ENCODE results near the gene CSPG4. TPM values are rescaled to one million over a fixed set of nuclear protein-coding genes. Genes with fewer than 3 reads are reported as not detected.

CSPG4 gene
- total and polyA plus RNA-seq, 2 of the 4 experiments (the other 2 are of a cell fraction) = 12.4 to 28.4 TPM

- H2AFZ ChIP-seq (replicated peaks; ENCODE audit: low read length, poor library complexity) = peak overlapping the region; percentile 69
- in situ Hi-C loops (cut with MboI; ENCODE audit: low sequenced_read_pairs) = no loop called here
- peak overlapping the region; percentile 35 for H4K5ac ChIP-seq (ENCODE audit: low read depth, low read length)
- dilution Hi-C loops (cut with HindIII; ENCODE audit: low sequenced_read_pairs, unreplicated experiment) = no loop called here
- H2BK120ac ChIP-seq (ENCODE audit: low read depth, low read length) = peak overlapping the region; percentile 94
- H3K79me1 ChIP-seq (ENCODE audit: low read depth in 1 of 2, low read length in 2 of 2) = peaks cover 11 to 57% of the 10 kb centered on the region in 2 experiments
- H3K9me3 ChIP-seq (ENCODE audit: control insufficient read depth, insufficient read depth, low read length) = no peaks in the 10 kb centered on the region
- H3K4ac ChIP-seq (ENCODE audit: low read depth, low read length) = peak overlapping the region; percentile 99
- POLR2A ChIA-PET (ENCODE audit: unreplicated experiment) = interaction anchor here (0.7 kb wide), 2 partner anchors 15 to 29 kb away, joined by 3 to 6 read pairs; a partner anchor contains a TSS
- peak overlapping the region; percentile 44 to 86 for H4K8ac ChIP-seq (ENCODE audit: low read depth in 2 of 2, low read length in 2 of 2)
- WGBS, 2 experiments (ENCODE audit: extremely low coverage in 2 of 2, insufficient read length in 1 of 2) = 0% methylated on average over 5 of the region's 20 CpGs; no CpG with 5 or more reads in 1 of the 2 experiments
- peak overlapping the region; percentile 94; the same call in 1 of the 3 replicates for H2BK15ac ChIP-seq (ENCODE audit: low read depth, low read length)
- peak overlapping the region; percentile 60 for H2AK9ac ChIP-seq (replicated peaks; ENCODE audit: low read depth, low read length, poor library complexity)
- peak overlapping the region; percentile 94 for H3K23ac ChIP-seq (ENCODE audit: low read depth, low read length)
- H3K4me3 ChIP-seq (ENCODE audit: insufficient read depth, low read depth, low read length) = no peak overlapping the region
- H2BK5ac ChIP-seq (ENCODE audit: low read depth, low read length, poor library complexity, severe bottlenecking) = peak overlapping the region; percentile 93
- peak overlapping the region; percentile 73 for H3K18ac ChIP-seq (ENCODE audit: low read depth, low read length)
- peaks cover 25% of the 10 kb centered on the region for H3K4me1 ChIP-seq (ENCODE audit: control insufficient read depth, insufficient read depth, low read length)
- CTCF ChIA-PET = interaction anchor here (0.6 to 1.4 kb wide), 3 partner anchors 13 to 103 kb away, joined by 3 to 4 read pairs (median 3); a partner anchor contains a TSS
- no peaks in the 10 kb centered on the region for H3K27me3 ChIP-seq (ENCODE audit: control insufficient read depth, insufficient read depth, low read length)
- peak overlapping the region; percentile 93 for H2AK5ac ChIP-seq (ENCODE audit: low read depth, low read length)
- H3K9me1 ChIP-seq (ENCODE audit: insufficient read depth, low read length) = peaks cover 6% of the 10 kb centered on the region
- H3K56ac ChIP-seq (ENCODE audit: extremely low read depth, insufficient read depth, low read length) = peak overlapping the region; percentile 67
- H4K91ac ChIP-seq (ENCODE audit: insufficient read depth, low read depth, low read length) = peak overlapping the region; percentile 92
- peak overlapping the region; percentile 96; the same call in 1 of the 2 replicates for H3K14ac ChIP-seq (replicated peaks; ENCODE audit: low read depth, low read length)
- ATAC-seq (ENCODE audit: low read depth) (peak; percentile 98), DNase-seq (peak; percentile 99)
- no TSS peak for BruUV-seq (replicated peaks)
- peak overlapping the region; percentile 91 for H3K27ac ChIP-seq (ENCODE audit: insufficient read depth, low read length)
- peaks cover 8% of the 10 kb centered on the region; the same call in 1 of the 2 replicates for H4K20me1 ChIP-seq (ENCODE audit: insufficient read depth, low read length)
- H3K9ac ChIP-seq (ENCODE audit: low read depth, low read length) = peak overlapping the region; percentile 58; the same call in 1 of the 2 replicates
- H3K4me2 ChIP-seq (ENCODE audit: low read depth, low read length) = peak overlapping the region; percentile 52
- peak overlapping the region; percentile 89; the same call in 1 of the 2 replicates for H2BK20ac ChIP-seq (ENCODE audit: low read depth, low read length)
- H3K36me3 ChIP-seq (ENCODE audit: control insufficient read depth, insufficient read depth, low read length) = peaks cover 2% of the 10 kb centered on the region; the same call in 1 of the 2 replicates
- intact Hi-C loops (cut with micrococcal nuclease) = loop anchor here (2.0 kb wide), 2 partner anchors 38 to 108 kb away; no protein-coding TSS in a partner anchor
- TF ChIP-seq CTCF (conservative IDR thresholded peaks at IDR 0.05; ENCODE audit: low read depth, low read length) (peak; percentile 36), RAD21 (IDR thresholded peaks at IDR 0.05; ENCODE audit: low read length) (peak; percentile 30), SMC3 (IDR thresholded peaks at IDR 0.05; ENCODE audit: low read depth, low read length) (peak; percentile 7; the same call in 1 of the 2 replicates), ELK1 (IDR thresholded peaks at IDR 0.05; ENCODE audit: borderline replicate concordance, low read depth, low read length) (no peak), CHD1 (IDR thresholded peaks at IDR 0.05; ENCODE audit: low read depth, low read length) (no peak), MAFK (IDR thresholded peaks at IDR 0.05; ENCODE audit: low read depth, low read length) (peak; percentile 78), CEBPB (IDR thresholded peaks at IDR 0.05; ENCODE audit: low read depth, low read length) (no peak), RCOR1 (IDR thresholded peaks at IDR 0.05; ENCODE audit: insufficient replicate concordance, low read length) (peak; percentile 80), BHLHE40 (IDR thresholded peaks at IDR 0.05; ENCODE audit: low read depth, low read length) (peak; percentile 67), FOS (IDR thresholded peaks at IDR 0.05; ENCODE audit: low read depth, low read length) (peak; percentile 84), USF2 (IDR thresholded peaks at IDR 0.05; ENCODE audit: low read depth, low read length) (peak; percentile 59), MXI1 (IDR thresholded peaks at IDR 0.05; ENCODE audit: borderline replicate concordance, low read depth, low read length) (peak; percentile 81)
These were observed 18.1 kb downstream of the CSPG4 start for GRCh38 chr15:75694241-75695182.

Measured in IMR-90 (cell line).